ENCODE measurements around the gene GPRC5D. TPM values are rescaled to one million over a fixed set of nuclear protein-coding genes. Genes with fewer than 3 reads are reported as not detected.

The GPRC5D gene
- total RNA-seq, 4 donors from 2014 or later = 0.48 TPM; not detected in 3

DNA sequence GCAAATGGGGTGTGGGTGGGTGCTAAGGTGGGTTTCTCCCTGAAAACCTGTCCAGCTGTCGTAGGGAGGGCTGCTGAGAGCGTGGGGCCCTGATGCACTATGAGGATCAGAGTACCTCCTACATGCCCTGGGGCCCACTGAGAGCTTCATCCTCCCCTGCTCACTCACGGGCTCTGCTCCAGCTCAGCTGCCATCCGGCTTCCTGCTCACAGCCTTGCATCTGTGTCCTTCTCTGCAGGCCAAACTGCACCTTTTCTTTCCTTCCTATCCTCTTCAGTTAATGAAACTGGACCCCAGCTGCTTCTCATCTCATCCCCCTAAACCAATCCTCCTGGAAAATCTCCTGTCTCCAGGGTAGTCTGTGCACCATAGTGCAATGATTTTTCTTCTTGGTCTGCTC, 22.2 kb upstream of the GPRC5D start:
- no peak for DNase-seq
- intact Hi-C loops (cut with DNase I; ENCODE audit: low total_unique reads) (no loop called here), in situ Hi-C loops (cut with MboI; ENCODE audit: low pct_ligation_motif_present in 1 of 4, low pct_unique_long_range_greater_than_20kb in 1 of 4, low sequenced_read_pairs in 3 of 4) (no loop called here)
- H3K4me3 ChIP-seq = no peak overlapping the region
- H3K27me3 ChIP-seq = no peaks in the 10 kb centered on the region
- H3K4me1 ChIP-seq = peaks cover 0 to 6% (median 2%) of the 10 kb centered on the region in 4 donors
- WGBS, 2 donors (ENCODE audit: low coverage in 1 of 2) = 82 to 84% methylated on average over 2 to 4 of the region's 4 CpGs
- peaks cover 0 to 8% of the 10 kb centered on the region in 2 donors for H3K9me3 ChIP-seq
- peaks cover 0 to 32% (median 10%) of the 10 kb centered on the region in 4 donors for H3K36me3 ChIP-seq
- no peak overlapping the region for H3K27ac ChIP-seq
- TF ChIP-seq EP300 (IDR thresholded peaks at IDR 0.05; ENCODE audit: low read depth) (no peak), POLR2AphosphoS5 (IDR thresholded peaks at IDR 0.05) (no peak), POLR2A (IDR thresholded peaks at IDR 0.05) (no peak)
- TF ChIP-seq, protein P1, sequence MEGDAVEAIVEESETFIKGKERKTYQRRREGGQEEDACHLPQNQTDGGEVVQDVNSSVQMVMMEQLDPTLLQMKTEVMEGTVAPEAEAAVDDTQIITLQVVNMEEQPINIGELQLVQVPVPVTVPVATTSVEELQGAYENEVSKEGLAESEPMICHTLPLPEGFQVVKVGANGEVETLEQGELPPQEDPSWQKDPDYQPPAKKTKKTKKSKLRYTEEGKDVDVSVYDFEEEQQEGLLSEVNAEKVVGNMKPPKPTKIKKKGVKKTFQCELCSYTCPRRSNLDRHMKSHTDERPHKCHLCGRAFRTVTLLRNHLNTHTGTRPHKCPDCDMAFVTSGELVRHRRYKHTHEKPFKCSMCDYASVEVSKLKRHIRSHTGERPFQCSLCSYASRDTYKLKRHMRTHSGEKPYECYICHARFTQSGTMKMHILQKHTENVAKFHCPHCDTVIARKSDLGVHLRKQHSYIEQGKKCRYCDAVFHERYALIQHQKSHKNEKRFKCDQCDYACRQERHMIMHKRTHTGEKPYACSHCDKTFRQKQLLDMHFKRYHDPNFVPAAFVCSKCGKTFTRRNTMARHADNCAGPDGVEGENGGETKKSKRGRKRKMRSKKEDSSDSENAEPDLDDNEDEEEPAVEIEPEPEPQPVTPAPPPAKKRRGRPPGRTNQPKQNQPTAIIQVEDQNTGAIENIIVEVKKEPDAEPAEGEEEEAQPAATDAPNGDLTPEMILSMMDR (IDR thresholded peaks at IDR 0.05) = no peak

DNA sequence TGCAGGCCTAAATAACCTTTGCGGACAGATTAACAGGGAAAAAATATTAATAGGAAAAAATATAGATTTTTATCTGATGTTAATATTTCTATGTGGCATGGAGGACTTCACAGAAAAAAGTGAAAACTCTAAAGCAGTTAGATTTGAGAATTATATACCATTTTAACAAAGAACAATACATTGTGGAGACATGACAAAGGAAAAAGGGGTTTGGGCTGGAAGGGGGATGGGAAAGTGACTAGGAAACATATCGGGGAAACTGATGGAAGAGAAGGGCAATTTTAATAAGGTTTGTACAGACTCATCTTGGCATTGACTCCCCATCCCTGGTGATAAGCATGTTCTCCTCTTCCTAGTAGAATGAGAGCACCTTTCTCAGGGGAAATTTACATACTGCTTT, 21.0 kb upstream of the GPRC5D start:
- 98 to 100% methylated on average over 2 of the region's 2 CpGs for WGBS, 2 donors (ENCODE audit: low coverage in 1 of 2)
- intact Hi-C loops (cut with DNase I; ENCODE audit: low total_unique reads) = no loop called here
- H3K36me3 ChIP-seq = peaks cover 0 to 32% (median 10%) of the 10 kb centered on the region in 4 donors

GRCh38 chr12:12965836-12966235, 13.9 kb upstream of the GPRC5D start:
- H3K9me3 ChIP-seq = no peaks in the 10 kb centered on the region
- H3K4me3 ChIP-seq = no peak overlapping the region
- DNase-seq = no peak
- intact Hi-C loops (cut with DNase I; ENCODE audit: low total_unique reads) (no loop called here), in situ Hi-C loops (cut with MboI; ENCODE audit: low pct_ligation_motif_present in 1 of 4, low pct_unique_long_range_greater_than_20kb in 1 of 4, low sequenced_read_pairs in 3 of 4) (no loop called here)
- H3K27me3 ChIP-seq = no peaks in the 10 kb centered on the region
- no peaks in the 10 kb centered on the region for H3K36me3 ChIP-seq
- 62 to 80% methylated on average over 3 to 4 of the region's 4 CpGs for WGBS, 2 donors (ENCODE audit: low coverage in 1 of 2)
- no peaks in the 10 kb centered on the region for H3K4me1 ChIP-seq
- no peak overlapping the region for H3K27ac ChIP-seq
- TF ChIP-seq POLR2A (IDR thresholded peaks at IDR 0.05) (no peak), EP300 (IDR thresholded peaks at IDR 0.05; ENCODE audit: low read depth) (no peak), POLR2AphosphoS5 (IDR thresholded peaks at IDR 0.05) (no peak)
- TF ChIP-seq, protein P1 (IDR thresholded peaks at IDR 0.05) = no peak

More for the DNA sequence above, 21.0 kb upstream of the GPRC5D start:
- TF ChIP-seq POLR2AphosphoS5 (IDR thresholded peaks at IDR 0.05) (no peak), POLR2A (IDR thresholded peaks at IDR 0.05) (no peak), EP300 (IDR thresholded peaks at IDR 0.05; ENCODE audit: low read depth) (no peak)
- TF ChIP-seq, protein P1 (IDR thresholded peaks at IDR 0.05) = no peak
- Histone ChIP-seq H3K4me3 (no peak overlapping the region), H3K4me1 (peaks cover 0 to 5% (median 2%) of the 10 kb centered on the region in 4 donors), H3K27ac (no peak overlapping the region), H3K27me3 (no peaks in the 10 kb centered on the region), H3K9me3 (peaks cover 0 to 8% of the 10 kb centered on the region in 2 donors)
- in situ Hi-C loops (cut with MboI; ENCODE audit: low pct_ligation_motif_present in 1 of 4, low pct_unique_long_range_greater_than_20kb in 1 of 4, low sequenced_read_pairs in 3 of 4) = no loop called here
- DNase-seq = no peak

- Histone ChIP-seq H3K9me3 (no peaks in the 10 kb centered on the region), H3K4me3 (no peak overlapping the region), H3K27me3 (no peaks in the 10 kb centered on the region), H3K27ac (no peak overlapping the region), H3K36me3 (no peaks in the 10 kb centered on the region), H3K4me1 (no peaks in the 10 kb centered on the region)
- in situ Hi-C loops (cut with MboI; ENCODE audit: low pct_ligation_motif_present in 1 of 4, low pct_unique_long_range_greater_than_20kb in 1 of 4, low sequenced_read_pairs in 3 of 4) = no loop called here
- intact Hi-C loops (cut with DNase I; ENCODE audit: low total_unique reads) = no loop called here
- 80 to 81% methylated on average over 4 of the region's 4 CpGs for WGBS, 2 donors (ENCODE audit: low coverage in 1 of 2)
- no peak for TF ChIP-seq POLR2AphosphoS5 (IDR thresholded peaks at IDR 0.05)
- TF ChIP-seq EP300 (IDR thresholded peaks at IDR 0.05; ENCODE audit: low read depth) = no peak
- TF ChIP-seq POLR2A (IDR thresholded peaks at IDR 0.05) = no peak
- TF ChIP-seq, protein P1 (IDR thresholded peaks at IDR 0.05) = no peak
- no peak for DNase-seq
Observed at GRCh38 chr12:12964255-12964654, 12.3 kb upstream of the GPRC5D start.
